ENCODE data around the gene TXNRD2.
"Not testable (repeated sequence)": the region's sequence is repeated elsewhere in the genome, so short reads cannot be mapped to it uniquely, and the experiment has no call there.

The TXNRD2 gene

DNA sequence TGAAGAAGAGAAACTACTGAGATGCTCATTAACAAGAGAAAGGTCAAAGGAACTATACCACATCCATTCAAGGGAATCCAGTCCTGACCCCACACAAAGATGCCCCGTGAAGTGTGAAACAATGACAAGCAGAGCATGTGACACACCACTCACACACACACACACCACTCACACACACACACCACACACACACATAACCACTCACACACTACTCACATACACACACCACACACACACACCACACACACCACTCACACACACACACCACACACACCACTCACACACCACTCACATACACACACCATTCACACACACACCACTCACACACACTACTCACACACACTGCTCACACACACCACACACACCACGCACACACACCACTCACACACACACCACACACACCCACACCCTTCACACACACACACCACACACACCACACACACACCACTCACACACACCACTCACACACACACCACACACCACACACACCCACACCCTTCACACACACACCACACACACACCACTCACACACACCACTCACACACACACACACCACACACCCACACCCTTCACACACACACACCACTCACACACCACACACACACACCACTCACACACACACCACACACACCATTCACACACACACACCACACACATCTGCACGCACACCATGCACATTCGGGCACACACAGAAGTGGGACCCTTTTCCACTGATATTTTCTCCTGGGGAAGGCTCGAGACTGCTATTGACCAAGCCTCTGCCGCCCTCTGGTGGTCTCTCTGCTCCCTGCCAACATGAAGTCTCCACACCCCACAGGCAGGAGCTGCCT is 32.1 kb downstream of the TXNRD2 start:
- Histone ChIP-seq H3K27me3 (ENCODE audit: low read depth, low read length) (no peaks in the 10 kb centered on the region), H3K9ac (ENCODE audit: low read length) (no peak overlapping the region), H3K4me1 (ENCODE audit: low read length) (no peaks in the 10 kb centered on the region), H3K4me3 (ENCODE audit: low read length) (no peak overlapping the region), H3K36me3 (replicated peaks; ENCODE audit: low read depth, low read length) (peaks cover 14% of the 10 kb centered on the region), H4K20me1 (ENCODE audit: insufficient read depth, low read length) (no peaks in the 10 kb centered on the region), H3K27ac (ENCODE audit: low read length) (no peak overlapping the region), H3K79me2 (ENCODE audit: low read length) (no peaks in the 10 kb centered on the region), H3K4me2 (ENCODE audit: low read length) (no peak overlapping the region), H3K9me3 (ENCODE audit: insufficient read depth, low read length) (no peaks in the 10 kb centered on the region), H2AFZ (ENCODE audit: low read depth, low read length) (no peak overlapping the region)
- no peak for TF ChIP-seq EZH2phosphoT487 (IDR thresholded peaks at IDR 0.05; ENCODE audit: low read depth)
- TF ChIP-seq, protein P1, sequence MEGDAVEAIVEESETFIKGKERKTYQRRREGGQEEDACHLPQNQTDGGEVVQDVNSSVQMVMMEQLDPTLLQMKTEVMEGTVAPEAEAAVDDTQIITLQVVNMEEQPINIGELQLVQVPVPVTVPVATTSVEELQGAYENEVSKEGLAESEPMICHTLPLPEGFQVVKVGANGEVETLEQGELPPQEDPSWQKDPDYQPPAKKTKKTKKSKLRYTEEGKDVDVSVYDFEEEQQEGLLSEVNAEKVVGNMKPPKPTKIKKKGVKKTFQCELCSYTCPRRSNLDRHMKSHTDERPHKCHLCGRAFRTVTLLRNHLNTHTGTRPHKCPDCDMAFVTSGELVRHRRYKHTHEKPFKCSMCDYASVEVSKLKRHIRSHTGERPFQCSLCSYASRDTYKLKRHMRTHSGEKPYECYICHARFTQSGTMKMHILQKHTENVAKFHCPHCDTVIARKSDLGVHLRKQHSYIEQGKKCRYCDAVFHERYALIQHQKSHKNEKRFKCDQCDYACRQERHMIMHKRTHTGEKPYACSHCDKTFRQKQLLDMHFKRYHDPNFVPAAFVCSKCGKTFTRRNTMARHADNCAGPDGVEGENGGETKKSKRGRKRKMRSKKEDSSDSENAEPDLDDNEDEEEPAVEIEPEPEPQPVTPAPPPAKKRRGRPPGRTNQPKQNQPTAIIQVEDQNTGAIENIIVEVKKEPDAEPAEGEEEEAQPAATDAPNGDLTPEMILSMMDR (IDR thresholded peaks at IDR 0.05; ENCODE audit: low read depth, low read length): peak; percentile 94

DNA sequence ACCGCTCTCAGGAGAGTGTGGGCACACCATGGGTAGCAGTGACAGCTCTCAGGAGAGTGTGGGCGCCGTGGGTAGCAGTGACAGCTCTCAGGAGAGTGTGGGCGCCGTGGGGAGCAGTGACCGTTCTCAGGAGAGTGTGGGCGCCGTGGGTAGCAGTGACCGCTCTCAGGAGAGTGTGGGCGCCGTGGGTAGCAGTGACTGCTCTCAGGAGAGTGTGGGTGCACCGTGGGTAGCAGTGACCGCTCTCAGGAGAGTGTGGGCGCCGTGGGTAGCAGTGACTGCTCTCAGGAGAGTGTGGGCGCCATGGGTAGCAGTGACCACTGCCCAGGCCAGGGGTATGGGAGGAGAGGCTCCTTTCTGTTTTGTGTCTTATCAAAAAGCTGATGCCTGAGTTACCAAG is 33.7 kb downstream of the TXNRD2 start:
- H4K20me1 ChIP-seq (ENCODE audit: insufficient read depth, low read length); H3K27ac ChIP-seq (ENCODE audit: low read length); H3K4me1 ChIP-seq (ENCODE audit: low read length); H3K79me2 ChIP-seq (ENCODE audit: low read length); H2AFZ ChIP-seq (ENCODE audit: low read depth, low read length); H3K4me3 ChIP-seq (ENCODE audit: low read length); H3K27me3 ChIP-seq (ENCODE audit: low read depth, low read length); H3K9ac ChIP-seq (ENCODE audit: low read length); H3K9me3 ChIP-seq (ENCODE audit: insufficient read depth, low read length); H3K36me3 ChIP-seq (replicated peaks; ENCODE audit: low read depth, low read length); H3K4me2 ChIP-seq (ENCODE audit: low read length): not testable (repeated sequence)

DNA sequence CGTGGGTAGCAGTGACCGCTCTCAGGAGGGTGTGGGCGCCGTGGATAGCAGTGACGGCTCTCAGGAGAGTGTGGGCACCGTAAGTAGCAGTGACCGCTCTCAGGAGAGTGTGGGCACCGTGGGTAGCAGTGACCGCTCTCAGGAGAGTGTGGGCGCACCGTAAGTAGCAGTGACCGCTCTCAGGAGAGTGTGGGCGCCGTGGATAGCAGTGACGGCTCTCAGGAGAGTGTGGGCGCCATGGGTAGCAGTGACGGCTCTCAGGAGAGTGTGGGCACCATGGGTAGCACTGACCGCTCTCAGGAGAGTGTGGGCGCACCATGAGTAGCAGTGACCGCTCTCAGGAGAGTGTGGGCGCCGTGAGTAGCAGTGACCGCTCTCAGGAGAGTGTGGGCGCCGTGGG is 34.8 kb downstream of the TXNRD2 start:
- not testable (repeated sequence) for H3K4me2 ChIP-seq (ENCODE audit: low read length); H3K9me3 ChIP-seq (ENCODE audit: insufficient read depth, low read length); H3K27ac ChIP-seq (ENCODE audit: low read length); H3K9ac ChIP-seq (ENCODE audit: low read length); H4K20me1 ChIP-seq (ENCODE audit: insufficient read depth, low read length); H2AFZ ChIP-seq (ENCODE audit: low read depth, low read length); H3K36me3 ChIP-seq (replicated peaks; ENCODE audit: low read depth, low read length); H3K79me2 ChIP-seq (ENCODE audit: low read length); H3K27me3 ChIP-seq (ENCODE audit: low read depth, low read length); H3K4me3 ChIP-seq (ENCODE audit: low read length); H3K4me1 ChIP-seq (ENCODE audit: low read length)

DNA sequence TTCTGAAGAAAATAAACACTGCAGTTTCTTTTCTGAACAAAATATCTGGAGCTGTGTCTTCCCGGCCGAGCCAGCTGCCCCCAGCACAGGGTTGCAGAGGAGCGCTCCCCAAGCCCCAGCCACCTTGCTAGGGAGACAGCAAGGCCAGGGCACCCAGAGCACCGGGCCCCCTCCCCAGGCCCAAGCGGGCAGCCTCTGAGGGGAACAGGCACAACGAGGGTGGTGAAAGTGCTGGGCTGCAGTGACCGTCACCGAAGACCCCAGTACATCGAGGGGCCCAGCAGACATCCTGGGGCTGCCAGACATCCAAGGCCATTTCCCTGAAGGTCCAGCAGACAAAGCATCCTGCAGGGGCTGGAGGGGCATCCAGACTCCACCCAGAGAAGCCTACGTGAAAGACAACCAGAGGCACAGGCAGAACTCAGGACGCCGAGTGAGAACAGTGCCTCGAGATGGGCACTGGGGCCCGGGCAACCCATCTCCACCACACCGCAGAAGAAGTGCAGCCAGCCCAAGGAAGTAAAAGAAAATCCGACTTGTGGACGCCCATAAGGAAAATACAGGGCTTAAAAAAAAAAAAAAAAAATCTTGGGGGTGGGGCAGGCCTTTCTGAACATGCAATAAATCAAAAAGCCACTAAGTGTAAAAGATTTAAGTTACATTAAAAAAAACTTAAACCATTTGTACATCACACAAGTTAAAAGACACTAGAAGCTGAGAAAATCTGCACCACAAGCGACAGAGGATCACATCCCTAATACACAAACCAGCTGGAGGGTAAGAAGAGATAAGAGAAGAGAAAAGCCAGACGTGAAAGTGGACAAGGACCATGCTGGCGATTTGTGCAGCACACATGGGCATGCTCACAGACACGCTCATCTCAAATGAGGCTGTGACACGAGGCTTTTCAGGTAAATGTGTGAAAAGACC is 36.0 kb downstream of the TXNRD2 start:
- H3K9me3 ChIP-seq (ENCODE audit: insufficient read depth, low read length): no peaks in the 10 kb centered on the region
- H4K20me1 ChIP-seq (ENCODE audit: insufficient read depth, low read length): no peaks in the 10 kb centered on the region
- H3K4me1 ChIP-seq (ENCODE audit: low read length): no peaks in the 10 kb centered on the region
- H3K4me3 ChIP-seq (ENCODE audit: low read length): no peak overlapping the region
- no peaks in the 10 kb centered on the region for H3K36me3 ChIP-seq (replicated peaks; ENCODE audit: low read depth, low read length)
- H3K4me2 ChIP-seq (ENCODE audit: low read length): no peak overlapping the region
- H3K27me3 ChIP-seq (ENCODE audit: low read depth, low read length): no peaks in the 10 kb centered on the region
- H3K27ac ChIP-seq (ENCODE audit: low read length): no peak overlapping the region
- no peak overlapping the region for H3K9ac ChIP-seq (ENCODE audit: low read length)
- no peaks in the 10 kb centered on the region for H3K79me2 ChIP-seq (ENCODE audit: low read length)
- H2AFZ ChIP-seq (ENCODE audit: low read depth, low read length): no peak overlapping the region
- TF ChIP-seq, protein P1 (IDR thresholded peaks at IDR 0.05; ENCODE audit: low read depth, low read length): no peak
- TF ChIP-seq EZH2phosphoT487 (IDR thresholded peaks at IDR 0.05; ENCODE audit: low read depth): no peak

DNA sequence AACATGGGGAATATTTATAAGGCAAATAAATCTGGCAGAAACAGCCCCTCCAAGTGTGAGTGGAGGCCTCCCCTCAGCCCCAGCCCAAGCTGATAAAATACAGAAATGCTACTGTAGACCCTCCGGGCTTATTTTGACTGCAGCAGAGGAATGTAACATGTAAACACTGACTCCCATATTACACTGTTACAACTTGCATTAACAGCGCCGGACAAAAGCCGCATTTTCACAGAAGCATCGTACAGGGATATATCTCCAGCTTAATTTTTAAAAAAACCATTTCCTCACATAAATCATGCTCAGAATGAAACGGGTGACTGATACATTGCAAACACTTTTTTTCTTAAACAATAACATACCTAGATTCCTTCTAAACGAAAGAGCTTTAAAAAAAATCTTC is 36.7 kb downstream of the TXNRD2 start:
- no peaks in the 10 kb centered on the region for H3K36me3 ChIP-seq (replicated peaks; ENCODE audit: low read depth, low read length)
- H4K20me1 ChIP-seq (ENCODE audit: insufficient read depth, low read length): no peaks in the 10 kb centered on the region
- no peak overlapping the region for H3K4me3 ChIP-seq (ENCODE audit: low read length)
- H3K27ac ChIP-seq (ENCODE audit: low read length): no peak overlapping the region
- TF ChIP-seq, protein P1 (IDR thresholded peaks at IDR 0.05; ENCODE audit: low read depth, low read length): no peak
- TF ChIP-seq EZH2phosphoT487 (IDR thresholded peaks at IDR 0.05; ENCODE audit: low read depth): no peak
- no peak overlapping the region for H3K4me2 ChIP-seq (ENCODE audit: low read length)
- no peaks in the 10 kb centered on the region for H3K9me3 ChIP-seq (ENCODE audit: insufficient read depth, low read length)
- H3K9ac ChIP-seq (ENCODE audit: low read length): no peak overlapping the region
- no peaks in the 10 kb centered on the region for H3K27me3 ChIP-seq (ENCODE audit: low read depth, low read length)
- H2AFZ ChIP-seq (ENCODE audit: low read depth, low read length): no peak overlapping the region
- H3K4me1 ChIP-seq (ENCODE audit: low read length): no peaks in the 10 kb centered on the region
- H3K79me2 ChIP-seq (ENCODE audit: low read length): no peaks in the 10 kb centered on the region
